ENCODE results near the gene MOB3B.

DNA sequence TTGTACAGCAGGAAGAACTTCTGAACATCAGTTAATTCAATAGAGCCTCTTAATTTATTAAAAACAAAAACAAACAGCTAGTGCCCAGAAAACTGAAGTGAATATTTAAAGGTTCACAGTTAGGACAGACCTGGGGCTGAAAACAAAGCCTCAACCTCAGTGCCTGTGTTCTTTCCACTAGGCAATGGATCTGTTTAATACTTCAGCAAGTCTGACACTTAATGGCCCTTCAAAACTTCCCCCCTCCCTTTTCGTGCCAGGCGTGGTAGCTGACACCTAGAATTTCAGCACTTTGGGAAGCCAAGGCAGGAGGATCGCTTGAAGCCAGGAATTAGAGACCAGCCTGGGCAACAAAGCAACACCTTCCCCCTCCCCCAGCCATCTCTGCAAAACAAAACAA, 60.1 kb downstream of the MOB3B start:
- TF ChIP-seq FOXM1 (IDR thresholded peaks at IDR 0.05; ENCODE audit: low read depth, low read length), result no peak
- TF ChIP-seq, protein P1, sequence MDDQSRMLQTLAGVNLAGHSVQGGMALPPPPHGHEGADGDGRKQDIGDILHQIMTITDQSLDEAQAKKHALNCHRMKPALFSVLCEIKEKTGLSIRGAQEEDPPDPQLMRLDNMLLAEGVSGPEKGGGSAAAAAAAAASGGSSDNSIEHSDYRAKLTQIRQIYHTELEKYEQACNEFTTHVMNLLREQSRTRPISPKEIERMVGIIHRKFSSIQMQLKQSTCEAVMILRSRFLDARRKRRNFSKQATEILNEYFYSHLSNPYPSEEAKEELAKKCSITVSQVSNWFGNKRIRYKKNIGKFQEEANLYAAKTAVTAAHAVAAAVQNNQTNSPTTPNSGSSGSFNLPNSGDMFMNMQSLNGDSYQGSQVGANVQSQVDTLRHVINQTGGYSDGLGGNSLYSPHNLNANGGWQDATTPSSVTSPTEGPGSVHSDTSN (IDR thresholded peaks at IDR 0.05; ENCODE audit: insufficient replicate concordance, low read depth, low read length), result no peak
- TF ChIP-seq, protein P2, sequence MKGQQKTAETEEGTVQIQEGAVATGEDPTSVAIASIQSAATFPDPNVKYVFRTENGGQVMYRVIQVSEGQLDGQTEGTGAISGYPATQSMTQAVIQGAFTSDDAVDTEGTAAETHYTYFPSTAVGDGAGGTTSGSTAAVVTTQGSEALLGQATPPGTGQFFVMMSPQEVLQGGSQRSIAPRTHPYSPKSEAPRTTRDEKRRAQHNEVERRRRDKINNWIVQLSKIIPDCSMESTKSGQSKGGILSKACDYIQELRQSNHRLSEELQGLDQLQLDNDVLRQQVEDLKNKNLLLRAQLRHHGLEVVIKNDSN (IDR thresholded peaks at IDR 0.05; ENCODE audit: borderline replicate concordance, extremely low read length, insufficient read depth, low read depth, low read length), result no peak
- TF ChIP-seq, protein P3, sequence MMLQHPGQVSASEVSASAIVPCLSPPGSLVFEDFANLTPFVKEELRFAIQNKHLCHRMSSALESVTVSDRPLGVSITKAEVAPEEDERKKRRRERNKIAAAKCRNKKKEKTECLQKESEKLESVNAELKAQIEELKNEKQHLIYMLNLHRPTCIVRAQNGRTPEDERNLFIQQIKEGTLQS (IDR thresholded peaks at IDR 0.05; ENCODE audit: borderline replicate concordance, extremely low read depth, low read depth, low read length), result no peak
- no peak for TF ChIP-seq BCL11A (IDR thresholded peaks at IDR 0.05; ENCODE audit: low read depth, low read length)
- no peak for TF ChIP-seq RBBP5 (conservative IDR thresholded peaks at IDR 0.05)
- TF ChIP-seq TCF12 (IDR thresholded peaks at IDR 0.05; ENCODE audit: low read depth, low read length), result no peak
- TF ChIP-seq SUPT20H (IDR thresholded peaks at IDR 0.05; ENCODE audit: borderline replicate concordance, control insufficient read depth, low read depth, low read length), result no peak
- no peak for TF ChIP-seq EP300 (IDR thresholded peaks at IDR 0.05; ENCODE audit: borderline replicate concordance in 1 of 2, control insufficient read depth in 1 of 2, low read depth in 2 of 2, low read length in 2 of 2)
- TF ChIP-seq, protein P4, sequence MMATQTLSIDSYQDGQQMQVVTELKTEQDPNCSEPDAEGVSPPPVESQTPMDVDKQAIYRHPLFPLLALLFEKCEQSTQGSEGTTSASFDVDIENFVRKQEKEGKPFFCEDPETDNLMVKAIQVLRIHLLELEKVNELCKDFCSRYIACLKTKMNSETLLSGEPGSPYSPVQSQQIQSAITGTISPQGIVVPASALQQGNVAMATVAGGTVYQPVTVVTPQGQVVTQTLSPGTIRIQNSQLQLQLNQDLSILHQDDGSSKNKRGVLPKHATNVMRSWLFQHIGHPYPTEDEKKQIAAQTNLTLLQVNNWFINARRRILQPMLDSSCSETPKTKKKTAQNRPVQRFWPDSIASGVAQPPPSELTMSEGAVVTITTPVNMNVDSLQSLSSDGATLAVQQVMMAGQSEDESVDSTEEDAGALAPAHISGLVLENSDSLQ (IDR thresholded peaks at IDR 0.05), result no peak
- TF ChIP-seq, protein P5, sequence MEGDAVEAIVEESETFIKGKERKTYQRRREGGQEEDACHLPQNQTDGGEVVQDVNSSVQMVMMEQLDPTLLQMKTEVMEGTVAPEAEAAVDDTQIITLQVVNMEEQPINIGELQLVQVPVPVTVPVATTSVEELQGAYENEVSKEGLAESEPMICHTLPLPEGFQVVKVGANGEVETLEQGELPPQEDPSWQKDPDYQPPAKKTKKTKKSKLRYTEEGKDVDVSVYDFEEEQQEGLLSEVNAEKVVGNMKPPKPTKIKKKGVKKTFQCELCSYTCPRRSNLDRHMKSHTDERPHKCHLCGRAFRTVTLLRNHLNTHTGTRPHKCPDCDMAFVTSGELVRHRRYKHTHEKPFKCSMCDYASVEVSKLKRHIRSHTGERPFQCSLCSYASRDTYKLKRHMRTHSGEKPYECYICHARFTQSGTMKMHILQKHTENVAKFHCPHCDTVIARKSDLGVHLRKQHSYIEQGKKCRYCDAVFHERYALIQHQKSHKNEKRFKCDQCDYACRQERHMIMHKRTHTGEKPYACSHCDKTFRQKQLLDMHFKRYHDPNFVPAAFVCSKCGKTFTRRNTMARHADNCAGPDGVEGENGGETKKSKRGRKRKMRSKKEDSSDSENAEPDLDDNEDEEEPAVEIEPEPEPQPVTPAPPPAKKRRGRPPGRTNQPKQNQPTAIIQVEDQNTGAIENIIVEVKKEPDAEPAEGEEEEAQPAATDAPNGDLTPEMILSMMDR (IDR thresholded peaks at IDR 0.05 in 2 of 3, conservative IDR thresholded peaks at IDR 0.05 in 1 of 3; ENCODE audit: control insufficient read depth in 2 of 3, extremely low read depth in 1 of 3, insufficient read depth in 1 of 3, low read depth in 3 of 3, low read length in 3 of 3), result no peak
- no peak for TF ChIP-seq LARP7 (IDR thresholded peaks at IDR 0.05)
- TF ChIP-seq HDAC2 (IDR thresholded peaks at IDR 0.05), result no peak

Measured in GM12878 (cell line).